HEK293 (cell line): Measurements from ENCODE around the gene GRK5.
A peak's percentile ranks its signal among the peaks of the same experiment; 100 is the strongest.

ENCODE experiments used
- CTCF ChIA-PET: fragments of 350-600 bp; formaldehyde crosslinking; extraction: SDS; loops from one replicate; lab custom pipeline; 2021; ENCODE audit warnings: antibody characterized with exemption; lab: Yijun Ruan, JAX
- POLR2A ChIA-PET: fragments of 300-600 bp; formaldehyde crosslinking; extraction: SDS; loops from one replicate; lab custom pipeline; 2020; ENCODE audit warnings: antibody characterized with exemption, inconsistent platforms; lab: Yijun Ruan, JAX
- H3K27ac ChIP-seq: fragments of 200-500 bp; sonication (Bioruptor generic); 2 replicates; pipeline ENCODE4 v1.5.1; 2014; ENCODE audit warnings: low read depth, low read length, control low read depth, inconsistent platforms; ENCODE audit errors: extremely low read depth
- H3K36me3 ChIP-seq, 2 experiments: fragments of 200-500 bp in 1 of 2; sonication (Bioruptor generic) in 1 of 2; 1 replicate in 1 of 2; 2 replicates in 1 of 2; pipeline ENCODE4 v1.5.1; 2014 to 2017; ENCODE audit warnings: inconsistent platforms in 2 of 2, low read length in 2 of 2; ENCODE audit not compliant: control insufficient read depth in 2 of 2, insufficient read depth in 1 of 2
- H3K4me1 ChIP-seq: fragments of 200-500 bp; sonication (Bioruptor generic); 2 replicates; pipeline ENCODE4 v1.5.1; 2014; ENCODE audit warnings: mild to moderate bottlenecking, low read length, inconsistent platforms; ENCODE audit not compliant: control insufficient read depth, insufficient read depth
- H3K4me3 ChIP-seq: 2 replicates; pipeline ENCODE4 v1.5.1; 2011; ENCODE audit warnings: low read depth, mild to moderate bottlenecking, control low read depth, low read length, moderate library complexity
- H3K9me3 ChIP-seq: fragments of 200-500 bp; sonication (Bioruptor generic); 2 replicates; pipeline ENCODE4 v1.5.1; 2014; ENCODE audit warnings: low read depth, low read length, inconsistent platforms; ENCODE audit not compliant: control insufficient read depth, insufficient read depth
- BCL11A ChIP-seq: fragments of 450-650 bp; formaldehyde crosslinking; IDR thresholded peaks from 2 replicates; pipeline ENCODE4 v1.5.1; 2016; ENCODE audit warnings: low read depth, missing biosample characterization, missing genetic modification characterization
- GFI1B ChIP-seq: fragments of 450-650 bp; formaldehyde crosslinking; IDR thresholded peaks from 2 replicates; pipeline ENCODE4 v1.5.1; 2016; ENCODE audit warnings: missing biosample characterization, missing genetic modification characterization
- GLI4 ChIP-seq: fragments of 450-650 bp; formaldehyde crosslinking; IDR thresholded peaks from 2 replicates; pipeline ENCODE4 v1.5.1; 2016; ENCODE audit warnings: missing biosample characterization, missing genetic modification characterization
- HOXA7 ChIP-seq: sonication (generic); formaldehyde crosslinking; IDR thresholded peaks from 2 replicates; pipeline ENCODE4 v1.8.1; 2022; ENCODE audit warnings: missing genetic modification reagents, borderline replicate concordance
- IKZF3 ChIP-seq: fragments of 450-650 bp; IDR thresholded peaks from 2 replicates; pipeline ENCODE4 v1.5.0; 2018; ENCODE audit warnings: missing biosample characterization, mild to moderate bottlenecking, missing genetic modification characterization, moderate library complexity
- KLF1 ChIP-seq: fragments of 450-650 bp; formaldehyde crosslinking; IDR thresholded peaks from 2 replicates; pipeline ENCODE4 v1.5.1; 2016; ENCODE audit warnings: missing biosample characterization, missing genetic modification characterization
- KLF8 ChIP-seq: fragments of 450-650 bp; formaldehyde crosslinking; IDR thresholded peaks from 2 replicates; pipeline ENCODE4 v1.5.1; 2016; ENCODE audit warnings: missing biosample characterization, missing genetic modification characterization
- MYNN ChIP-seq: fragments of 450-650 bp; formaldehyde crosslinking; IDR thresholded peaks from 2 replicates; pipeline ENCODE4 v1.5.1; 2016; ENCODE audit warnings: missing biosample characterization, missing genetic modification characterization, borderline replicate concordance
- SP2 ChIP-seq: fragments of 450-650 bp; formaldehyde crosslinking; IDR thresholded peaks from 2 replicates; pipeline ENCODE4 v1.5.1; 2016; ENCODE audit warnings: missing biosample characterization, missing genetic modification characterization
- ZBTB8A ChIP-seq: fragments of 450-650 bp; formaldehyde crosslinking; IDR thresholded peaks from 2 replicates; pipeline ENCODE4 v1.5.1; 2016; ENCODE audit warnings: missing biosample characterization, missing genetic modification characterization
- ZNF169 ChIP-seq: fragments of 450-650 bp; formaldehyde crosslinking; IDR thresholded peaks from 2 replicates; pipeline ENCODE4 v1.5.1; 2016; ENCODE audit warnings: missing biosample characterization, missing genetic modification characterization
- ZNF223 ChIP-seq: fragments of 450-650 bp; formaldehyde crosslinking; IDR thresholded peaks from 2 replicates; pipeline ENCODE4 v1.5.1; 2016; ENCODE audit warnings: missing biosample characterization, missing genetic modification characterization
- ZNF23 ChIP-seq: fragments of 450-650 bp; formaldehyde crosslinking; IDR thresholded peaks from 2 replicates; pipeline ENCODE4 v1.5.1; 2016; ENCODE audit warnings: missing biosample characterization, missing genetic modification characterization, borderline replicate concordance
- ZNF324 ChIP-seq: fragments of 450-650 bp; formaldehyde crosslinking; IDR thresholded peaks from 2 replicates; pipeline ENCODE4 v1.5.1; 2016; ENCODE audit warnings: missing biosample characterization, missing genetic modification characterization
- ZNF341 ChIP-seq: fragments of 450-650 bp; formaldehyde crosslinking; IDR thresholded peaks from 2 replicates; pipeline ENCODE4; 2016; ENCODE audit warnings: low read depth, missing biosample characterization, missing genetic modification characterization
- ZNF391 ChIP-seq: fragments of 450-650 bp; formaldehyde crosslinking; IDR thresholded peaks from 2 replicates; pipeline ENCODE4 v1.5.1; 2016; ENCODE audit warnings: low read depth, missing biosample characterization, missing genetic modification characterization, borderline replicate concordance
- ZNF423 ChIP-seq: fragments of 450-650 bp; formaldehyde crosslinking; IDR thresholded peaks from 2 replicates; pipeline ENCODE4 v1.5.1; 2016; ENCODE audit warnings: missing biosample characterization, missing genetic modification characterization
- ZNF433 ChIP-seq: fragments of 450-650 bp; formaldehyde crosslinking; IDR thresholded peaks from 2 replicates; pipeline ENCODE4 v1.5.1; 2016; ENCODE audit warnings: missing biosample characterization, missing genetic modification characterization, low read depth
- ZNF544 ChIP-seq: fragments of 450-650 bp; formaldehyde crosslinking; IDR thresholded peaks from 2 replicates; pipeline ENCODE4 v1.5.0; 2017; ENCODE audit warnings: missing biosample characterization, missing genetic modification characterization
- ZNF549 ChIP-seq: fragments of 450-650 bp; IDR thresholded peaks from 2 replicates; pipeline ENCODE4 v1.5.1; 2018; ENCODE audit warnings: missing biosample characterization, missing genetic modification characterization, mild to moderate bottlenecking, inconsistent platforms, moderate library complexity
- ZNF791 ChIP-seq: fragments of 450-650 bp; formaldehyde crosslinking; IDR thresholded peaks from 2 replicates; pipeline ENCODE4 v1.5.1; 2016; ENCODE audit warnings: missing biosample characterization, missing genetic modification characterization
- TF ChIP-seq, protein P1 (sequence below): fragments of 450-650 bp; formaldehyde crosslinking; IDR thresholded peaks from 2 replicates; pipeline ENCODE4 v1.5.1; 2016; ENCODE audit warnings: missing biosample characterization, missing genetic modification characterization
- TF ChIP-seq, protein P2 (sequence below): fragments of 450-650 bp; formaldehyde crosslinking; IDR thresholded peaks from 2 replicates; pipeline ENCODE4 v1.5.1; 2016; ENCODE audit warnings: missing biosample characterization, missing genetic modification characterization

The GRK5 gene

DNA sequence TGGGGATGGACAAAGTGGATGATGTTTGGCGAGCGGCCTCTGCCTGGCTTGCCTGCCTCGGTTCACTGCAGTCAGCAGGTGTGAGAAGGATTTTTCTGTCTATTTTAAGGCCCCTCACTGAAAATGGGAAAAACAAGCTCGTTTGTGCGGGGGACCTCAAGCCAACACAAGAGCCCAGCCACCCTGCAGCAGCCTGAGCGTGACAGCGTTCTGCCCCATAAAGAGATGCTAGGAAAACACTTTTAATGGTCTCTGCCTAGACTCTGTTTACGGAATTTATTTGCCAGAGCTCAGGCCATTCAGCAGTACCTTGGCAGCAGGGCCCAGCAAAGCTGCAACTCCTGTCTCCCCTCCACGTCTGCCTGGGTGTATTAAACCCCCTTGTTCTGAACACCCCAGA lies 131.7 kb downstream of the GRK5 start:
- POLR2A ChIA-PET = interaction anchor here (1.2 kb wide), 1 partner anchor 132 kb away, joined by 3 read pairs; the partner anchor contains the start of gene GRK5
- no peaks in the 10 kb centered on the region for H3K36me3 ChIP-seq
- TF ChIP-seq MYNN (tag by site-specific recombination) (no peak), HOXA7 (CRISPR knock-in tag) (no peak), BCL11A (tag by site-specific recombination) (no peak), ZBTB8A (no peak), ZNF169 (no peak), ZNF223 (tag by site-specific recombination) (no peak), ZNF549 (tag by site-specific recombination) (no peak), SP2 (tag by site-specific recombination) (no peak), ZNF423 (tag by site-specific recombination) (no peak), GLI4 (no peak), IKZF3 (tag by site-specific recombination) (no peak), GFI1B (tag by site-specific recombination) (no peak), ZNF23 (no peak), ZNF544 (tag by site-specific recombination) (no peak), ZNF324 (tag by site-specific recombination) (no peak), ZNF391 (no peak), ZNF791 (tag by site-specific recombination) (no peak), ZNF433 (no peak)
- TF ChIP-seq, protein P1, sequence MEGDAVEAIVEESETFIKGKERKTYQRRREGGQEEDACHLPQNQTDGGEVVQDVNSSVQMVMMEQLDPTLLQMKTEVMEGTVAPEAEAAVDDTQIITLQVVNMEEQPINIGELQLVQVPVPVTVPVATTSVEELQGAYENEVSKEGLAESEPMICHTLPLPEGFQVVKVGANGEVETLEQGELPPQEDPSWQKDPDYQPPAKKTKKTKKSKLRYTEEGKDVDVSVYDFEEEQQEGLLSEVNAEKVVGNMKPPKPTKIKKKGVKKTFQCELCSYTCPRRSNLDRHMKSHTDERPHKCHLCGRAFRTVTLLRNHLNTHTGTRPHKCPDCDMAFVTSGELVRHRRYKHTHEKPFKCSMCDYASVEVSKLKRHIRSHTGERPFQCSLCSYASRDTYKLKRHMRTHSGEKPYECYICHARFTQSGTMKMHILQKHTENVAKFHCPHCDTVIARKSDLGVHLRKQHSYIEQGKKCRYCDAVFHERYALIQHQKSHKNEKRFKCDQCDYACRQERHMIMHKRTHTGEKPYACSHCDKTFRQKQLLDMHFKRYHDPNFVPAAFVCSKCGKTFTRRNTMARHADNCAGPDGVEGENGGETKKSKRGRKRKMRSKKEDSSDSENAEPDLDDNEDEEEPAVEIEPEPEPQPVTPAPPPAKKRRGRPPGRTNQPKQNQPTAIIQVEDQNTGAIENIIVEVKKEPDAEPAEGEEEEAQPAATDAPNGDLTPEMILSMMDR (tag by site-specific recombination) = no peak
- TF ChIP-seq, all 188 proteins: peak for 0
- Histone ChIP-seq H3K4me1 (no peaks in the 10 kb centered on the region; the same call in 1 of the 2 replicates), H3K9me3 (no peaks in the 10 kb centered on the region), H3K4me3 (no peak overlapping the region), H3K27ac (no peak overlapping the region)
- CTCF ChIA-PET = no interaction called here

DNA sequence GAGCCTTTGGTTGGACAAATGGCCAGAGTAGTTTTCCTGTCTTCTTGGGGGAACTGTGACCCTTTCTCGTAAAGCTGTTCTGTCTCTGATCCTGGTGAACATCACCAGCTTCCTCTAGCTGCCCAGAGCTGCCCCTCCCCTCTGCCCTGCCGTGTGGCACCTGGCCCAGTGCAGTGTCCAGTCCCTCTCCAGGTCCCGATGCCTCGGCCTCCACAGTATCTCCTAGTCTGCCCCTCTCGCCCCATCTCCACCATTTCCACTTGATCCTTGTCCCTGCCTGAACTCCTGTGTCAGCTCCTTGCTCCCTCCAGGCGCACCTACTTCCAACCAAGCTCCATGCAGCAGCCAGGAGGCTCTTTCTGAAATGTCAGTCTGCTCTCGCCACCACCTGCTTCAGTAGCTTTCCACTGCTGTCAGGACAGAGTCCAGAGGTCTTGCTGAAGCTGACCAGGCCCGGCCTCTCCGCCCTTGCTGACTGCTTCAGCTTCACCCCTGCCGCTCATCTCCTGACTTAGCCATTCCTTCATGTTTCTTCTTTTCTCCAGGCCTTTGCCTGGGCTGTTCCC lies 133.6 kb downstream of the GRK5 start:
- TF ChIP-seq, protein P2, sequence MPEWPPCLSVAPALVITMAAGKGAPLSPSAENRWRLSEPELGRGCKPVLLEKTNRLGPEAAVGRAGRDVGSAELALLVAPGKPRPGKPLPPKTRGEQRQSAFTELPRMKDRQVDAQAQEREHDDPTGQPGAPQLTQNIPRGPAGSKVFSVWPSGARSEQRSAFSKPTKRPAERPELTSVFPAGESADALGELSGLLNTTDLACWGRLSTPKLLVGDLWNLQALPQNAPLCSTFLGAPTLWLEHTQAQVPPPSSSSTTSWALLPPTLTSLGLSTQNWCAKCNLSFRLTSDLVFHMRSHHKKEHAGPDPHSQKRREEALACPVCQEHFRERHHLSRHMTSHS (tag by site-specific recombination) = no peak
- TF ChIP-seq KLF1 (tag by site-specific recombination) (no peak), KLF8 (tag by site-specific recombination) (no peak), ZNF341 (tag by site-specific recombination) (0 out of 2 replicates have a peak, but pooled peaks have one; percentile 18)
- TF ChIP-seq, all 188 proteins: peak for 1
- CTCF ChIA-PET = no interaction called here
- POLR2A ChIA-PET = no interaction called here

More for the DNA sequence above, 133.6 kb downstream of the GRK5 start:
- H3K4me3 ChIP-seq = no peak overlapping the region
- no peaks in the 10 kb centered on the region for H3K9me3 ChIP-seq
- H3K4me1 ChIP-seq = no peaks in the 10 kb centered on the region
- no peaks in the 10 kb centered on the region for H3K36me3 ChIP-seq
- no peak overlapping the region for H3K27ac ChIP-seq
